Activated T-helper 9 cell treated with anti-CD3 and anti-CD28 coated beads, Interleukin-2, amount 50 U/mL, for 16 hours (primary cell): ENCODE data around the gene QKI.
"Not testable (repeated sequence)": the region's sequence is repeated elsewhere in the genome, so short reads cannot be mapped to it uniquely, and the experiment has no call there.

ENCODE experiments used
- DNase-seq: peaks from one replicate; pipeline ENCODE4 v3.0.0-alpha.2; 2020; ENCODE audit warnings: low read depth

The QKI gene

GRCh38 chr6:163439997-163440396 is 25.5 kb downstream of the QKI start:
- DNase-seq, result no peak

GRCh38 chr6:163442336-163442735 is 27.8 kb downstream of the QKI start:
- DNase-seq, result no peak

- DNase-seq, result no peak
These were observed 29.6 kb downstream of the QKI start for GRCh38 chr6:163444077-163444476.

- DNase-seq, result no peak
These were observed 32.0 kb downstream of the QKI start for GRCh38 chr6:163446549-163446948.

- DNase-seq, result no peak
These were observed 34.6 kb downstream of the QKI start for GRCh38 chr6:163449076-163449475.

GRCh38 chr6:163454425-163454824 is 39.9 kb downstream of the QKI start:
- no peak for DNase-seq

- no peak for DNase-seq
These were observed 41.0 kb downstream of the QKI start for GRCh38 chr6:163455552-163455951.

- DNase-seq, result no peak
These were observed 43.4 kb downstream of the QKI start for GRCh38 chr6:163457637-163458561.

GRCh38 chr6:163459007-163459406 is 44.5 kb downstream of the QKI start:
- no peak for DNase-seq

- no peak for DNase-seq
These were observed 45.0 kb downstream of the QKI start for GRCh38 chr6:163459536-163459935.

- no peak for DNase-seq
These were observed 45.8 kb downstream of the QKI start for GRCh38 chr6:163460307-163460782.

GRCh38 chr6:163461696-163462095 is 47.2 kb downstream of the QKI start:
- no peak for DNase-seq

GRCh38 chr6:163463180-163463579 is 48.7 kb downstream of the QKI start:
- DNase-seq, result no peak

- DNase-seq, result no peak
These were observed 49.3 kb downstream of the QKI start for GRCh38 chr6:163463795-163464194.

- no peak for DNase-seq
These were observed 52.4 kb downstream of the QKI start for GRCh38 chr6:163466839-163467390.

GRCh38 chr6:163468738-163469137 is 54.2 kb downstream of the QKI start:
- no peak for DNase-seq

GRCh38 chr6:163469459-163469985 is 55.0 kb downstream of the QKI start:
- no peak for DNase-seq

- DNase-seq, result no peak
These were observed 56.1 kb downstream of the QKI start for GRCh38 chr6:163470611-163471010.

GRCh38 chr6:163474581-163474980 is 60.1 kb downstream of the QKI start:
- no peak for DNase-seq

GRCh38 chr6:163476946-163477345 is 62.4 kb downstream of the QKI start:
- not testable (repeated sequence) for DNase-seq

GRCh38 chr6:163483107-163483506 is 68.6 kb downstream of the QKI start:
- DNase-seq, result no peak

GRCh38 chr6:163485388-163485851 is 70.9 kb downstream of the QKI start:
- DNase-seq, result no peak

GRCh38 chr6:163486821-163487220 is 72.3 kb downstream of the QKI start:
- DNase-seq, result no peak
